Activated naive CD4-positive, alpha-beta T cell treated with Interleukin-2 at 50 U/mL for 16 hours (primary cell): ENCODE data around the gene NADK2.

Experiments used
- DNase-seq: peaks from one replicate; pipeline ENCODE4 v3.0.0-alpha.2; 2020

NADK2 gene

DNA sequence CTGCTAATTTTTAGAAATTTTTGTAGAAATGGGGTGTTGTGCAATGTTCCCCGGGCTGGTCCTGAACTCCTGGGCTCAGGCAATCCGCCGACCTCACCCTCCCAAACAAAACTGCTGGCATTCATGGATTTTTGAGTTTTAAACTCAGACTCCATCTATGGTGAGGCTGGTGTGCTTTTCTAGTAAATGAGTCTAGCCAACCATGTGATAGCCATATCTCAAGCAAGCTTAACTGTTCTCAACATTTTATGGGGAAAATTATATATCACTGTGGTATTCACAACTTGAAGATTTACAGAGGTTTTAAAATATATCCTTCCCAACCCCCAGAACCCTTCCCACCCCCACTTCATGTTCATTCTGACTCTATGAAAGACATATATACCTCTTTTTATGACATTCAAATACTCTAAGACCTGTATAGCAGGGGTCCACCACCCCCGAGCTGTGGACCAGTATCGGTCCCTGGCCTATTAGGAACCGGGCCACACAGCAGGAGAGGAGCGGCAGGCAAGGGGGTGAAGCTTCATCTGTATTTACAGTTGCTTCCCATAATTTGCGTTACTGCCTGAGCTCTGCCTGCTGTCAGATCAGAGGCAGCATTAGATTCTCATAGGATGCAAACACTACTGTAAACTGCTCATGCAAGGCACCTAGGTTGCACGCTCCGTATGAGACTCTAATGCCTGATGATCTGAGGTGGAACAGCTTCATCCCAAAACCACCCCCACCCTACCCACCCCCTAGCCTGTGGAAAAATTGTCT is 4.5 kb upstream of the NADK2 start:
- DNase-seq = no peak

DNA sequence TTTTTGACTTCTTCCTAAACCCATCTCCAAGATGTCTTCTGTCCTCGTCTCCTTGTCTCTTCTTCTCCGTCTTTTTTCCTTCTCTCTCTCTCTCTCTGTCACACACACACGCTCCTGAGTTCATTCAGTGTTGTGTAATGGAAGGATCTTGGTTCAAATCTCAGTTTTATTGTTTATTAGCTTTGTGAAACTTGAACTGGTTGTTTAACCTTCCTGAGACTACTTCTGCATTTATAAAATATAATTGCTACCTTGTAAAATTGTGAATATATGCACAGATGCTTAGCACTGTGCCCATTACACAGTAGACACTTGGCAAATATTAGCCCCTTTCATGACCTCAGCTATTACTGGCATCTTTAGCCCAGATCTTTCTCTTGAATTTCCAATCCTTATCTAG is 2.4 kb upstream of the NADK2 start:
- DNase-seq = no peak

DNA sequence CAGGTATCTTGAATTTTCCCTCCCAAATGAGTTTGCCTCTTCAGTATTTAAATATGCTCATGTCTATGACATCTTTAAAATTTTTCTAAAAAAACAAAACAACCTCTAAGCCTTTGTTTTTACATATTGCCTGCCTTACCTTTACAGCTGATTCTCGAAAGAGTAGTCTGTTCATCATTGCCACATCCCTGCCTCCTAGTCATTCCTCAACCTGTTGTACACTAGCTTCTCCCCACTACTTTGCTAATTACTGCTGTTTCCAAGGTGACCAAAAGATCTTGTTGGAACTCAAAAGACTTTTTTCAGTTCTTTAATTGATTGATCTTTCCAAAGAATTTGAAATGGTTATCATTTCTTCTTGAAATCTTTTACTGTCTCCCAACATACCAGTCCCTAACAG is 1.9 kb upstream of the NADK2 start:
- no peak for DNase-seq

DNA sequence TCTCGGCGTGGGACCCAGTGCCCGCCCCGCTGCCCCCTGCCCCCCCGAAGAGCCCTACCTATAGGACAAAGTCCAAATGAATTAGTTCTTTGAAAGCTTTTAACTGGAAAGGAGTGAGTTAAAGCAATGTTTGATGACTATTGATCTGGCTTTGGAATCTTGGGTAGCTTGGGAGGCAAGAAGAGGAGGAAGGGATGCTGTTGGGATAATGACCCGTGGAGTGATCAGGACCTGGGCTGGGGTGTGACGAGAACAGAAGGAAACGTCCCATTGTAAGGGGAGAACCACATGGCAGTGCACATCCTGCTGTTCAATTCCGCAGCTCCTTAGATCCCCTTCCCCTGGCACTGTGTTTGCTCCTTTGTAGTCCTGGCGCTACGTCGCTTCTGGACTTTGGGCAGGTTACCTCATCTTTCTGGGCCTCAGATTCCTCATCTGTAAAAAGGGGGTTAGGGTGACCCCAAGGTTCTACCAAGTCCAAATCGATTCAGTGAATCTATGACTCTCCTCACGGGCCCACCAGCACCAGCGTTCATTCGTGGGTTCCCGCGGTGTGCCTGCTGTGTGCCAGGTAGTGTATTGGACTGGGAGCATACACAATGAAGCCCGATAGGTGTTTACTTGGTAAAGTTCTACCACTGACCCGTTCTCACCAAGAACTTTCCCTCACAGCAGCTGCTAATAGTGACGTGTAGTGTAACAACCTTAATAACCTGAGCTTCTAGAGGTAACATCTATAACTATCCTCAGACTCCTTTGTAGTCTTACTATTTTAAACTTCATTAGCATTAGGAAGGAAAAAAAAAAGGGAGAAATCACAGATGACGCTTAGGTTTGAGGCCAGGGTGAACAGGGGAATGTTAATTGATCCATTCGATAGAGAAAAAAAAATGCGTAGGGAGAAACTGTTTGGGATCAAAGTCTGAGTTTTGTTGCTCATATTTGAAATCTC is 1.1 kb upstream of the NADK2 start:
- DNase-seq = peak; percentile 3

GRCh38 chr5:36240779-36241630 is 720 bp downstream of the NADK2 start:
- DNase-seq = peak; percentile 34

GRCh38 chr5:36239370-36240293 is 2.1 kb downstream of the NADK2 start:
- no peak for DNase-seq

GRCh38 chr5:36238502-36239295 is 3.0 kb downstream of the NADK2 start:
- DNase-seq = no peak

GRCh38 chr5:36237751-36238150 is 4.0 kb downstream of the NADK2 start:
- DNase-seq = no peak

- DNase-seq = no peak
Observed at GRCh38 chr5:36236801-36237200, 4.9 kb downstream of the NADK2 start.

- DNase-seq = no peak
Observed at GRCh38 chr5:36232533-36232932, 9.2 kb downstream of the NADK2 start.

GRCh38 chr5:36230151-36230790 is 11.5 kb downstream of the NADK2 start:
- no peak for DNase-seq

DNA sequence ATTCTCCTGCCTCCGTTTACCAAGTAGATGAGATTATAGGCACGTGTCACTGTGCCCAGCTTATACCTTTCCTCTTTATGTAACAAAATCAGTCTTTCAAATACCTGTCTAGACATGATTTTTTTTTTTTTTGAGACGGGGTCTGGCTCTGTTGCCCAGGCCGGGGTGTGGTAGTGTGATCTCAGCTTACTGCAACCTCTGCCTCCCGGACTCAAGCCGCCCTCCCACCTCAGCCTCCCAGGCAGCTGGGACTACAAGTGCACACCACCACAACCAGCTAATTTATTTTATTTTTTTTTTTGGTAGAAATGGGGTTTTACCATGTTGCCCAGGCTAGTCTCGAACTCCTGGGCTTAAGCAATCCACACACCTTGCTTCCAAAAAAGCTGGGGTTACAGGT is 13.2 kb downstream of the NADK2 start:
- no peak for DNase-seq

DNA sequence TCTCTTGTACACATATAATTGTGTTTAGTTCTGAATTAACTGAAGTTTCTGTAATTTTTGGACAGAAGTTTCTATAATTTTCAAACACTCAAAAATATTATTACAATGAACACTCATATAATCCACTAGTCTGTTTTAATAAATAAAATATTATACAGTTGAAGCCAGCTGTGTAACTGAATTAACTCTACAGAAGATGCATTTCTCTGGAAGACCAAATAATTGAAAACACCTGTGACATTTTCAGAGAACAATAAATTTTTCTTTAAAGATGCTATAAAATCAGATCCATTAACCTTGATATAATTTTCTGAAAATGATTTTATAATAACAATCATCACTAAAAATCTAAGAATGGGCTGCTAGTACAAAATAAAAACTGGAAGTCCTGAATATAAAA is 14.7 kb downstream of the NADK2 start:
- no peak for DNase-seq

DNA sequence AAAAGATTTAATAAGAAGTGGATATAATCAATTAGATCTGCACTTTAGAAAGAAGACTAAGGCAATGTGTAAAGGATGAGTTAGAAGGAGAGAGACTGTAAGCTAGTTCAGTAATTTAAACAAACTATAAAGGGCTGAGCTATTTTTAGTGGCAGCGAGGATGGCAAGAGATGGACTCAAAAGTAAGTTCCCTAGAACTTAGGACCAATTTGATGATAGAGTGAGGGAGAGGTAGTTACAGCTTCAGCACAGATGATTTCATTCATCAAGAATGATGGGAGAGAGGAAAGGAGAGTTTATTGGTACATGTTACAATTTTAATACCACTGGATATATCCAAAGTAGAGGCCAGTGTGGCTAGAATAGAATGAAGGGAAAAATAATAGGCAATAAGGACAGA is 19.1 kb downstream of the NADK2 start:
- DNase-seq = no peak

- no peak for DNase-seq
Observed at GRCh38 chr5:36217988-36218387, 23.7 kb downstream of the NADK2 start.

- no peak for DNase-seq
Observed at GRCh38 chr5:36217567-36217966, 24.2 kb downstream of the NADK2 start.

DNA sequence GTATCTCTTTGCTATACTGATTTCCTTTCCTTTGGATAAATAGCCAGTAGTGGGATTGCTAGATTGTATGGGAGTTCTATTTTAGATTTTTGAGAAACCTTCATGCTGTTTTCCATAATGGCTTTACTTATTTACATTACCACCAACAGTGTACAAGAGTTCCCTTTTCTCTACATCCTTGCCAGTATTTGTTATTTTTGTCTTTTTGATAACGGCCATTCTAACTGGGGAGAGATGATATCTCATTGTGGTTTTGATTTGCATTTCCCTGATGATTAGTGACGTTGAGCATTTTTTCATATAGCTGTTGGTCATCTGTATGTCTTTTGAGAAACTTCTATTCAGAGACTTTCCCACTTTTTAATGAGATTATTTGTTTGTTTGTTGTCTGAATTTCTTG is 25.8 kb downstream of the NADK2 start:
- no peak for DNase-seq

DNA sequence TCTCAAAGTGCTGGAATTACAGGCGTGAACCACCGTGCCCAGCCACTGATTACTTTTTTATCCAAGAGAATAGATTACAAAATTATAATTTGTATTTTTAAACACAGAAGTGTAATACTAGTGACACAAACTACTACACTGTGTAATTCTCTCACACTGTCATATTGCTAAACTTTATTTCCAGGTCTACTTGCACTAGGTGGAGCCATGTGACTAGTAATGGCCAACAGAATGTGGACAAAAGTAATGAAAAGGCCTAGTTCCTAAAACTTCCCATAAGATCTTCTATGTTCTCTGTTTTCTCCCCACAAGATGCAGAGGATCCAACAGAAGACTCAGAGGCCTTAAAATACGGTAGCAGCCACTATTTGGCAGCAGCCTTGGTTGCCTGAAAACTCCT is 27.3 kb downstream of the NADK2 start:
- no peak for DNase-seq

- no peak for DNase-seq
Observed at GRCh38 chr5:36209664-36210063, 32.1 kb downstream of the NADK2 start.

GRCh38 chr5:36208786-36209185 is 32.9 kb downstream of the NADK2 start:
- DNase-seq = no peak

DNA sequence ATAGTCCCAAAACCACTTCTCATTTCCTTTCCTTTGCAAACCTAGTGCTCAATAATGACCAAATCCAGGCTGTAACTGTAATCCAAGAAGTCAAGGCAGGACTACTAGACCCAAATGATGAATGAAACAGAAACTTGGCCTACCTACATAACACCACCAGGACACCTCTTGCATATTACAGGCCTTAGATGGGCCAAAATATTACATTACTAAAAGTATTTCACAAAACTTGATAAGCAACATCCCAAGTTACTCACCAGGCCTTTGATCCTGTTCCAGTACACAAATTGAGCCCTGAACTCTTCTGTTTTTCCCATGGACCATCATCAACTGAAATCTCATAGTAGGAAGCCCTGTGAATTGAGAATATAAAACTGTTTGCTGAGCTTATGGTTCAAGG is 34.8 kb downstream of the NADK2 start:
- DNase-seq = no peak
